ENCODE data around the gene ACAT2.

DNA sequence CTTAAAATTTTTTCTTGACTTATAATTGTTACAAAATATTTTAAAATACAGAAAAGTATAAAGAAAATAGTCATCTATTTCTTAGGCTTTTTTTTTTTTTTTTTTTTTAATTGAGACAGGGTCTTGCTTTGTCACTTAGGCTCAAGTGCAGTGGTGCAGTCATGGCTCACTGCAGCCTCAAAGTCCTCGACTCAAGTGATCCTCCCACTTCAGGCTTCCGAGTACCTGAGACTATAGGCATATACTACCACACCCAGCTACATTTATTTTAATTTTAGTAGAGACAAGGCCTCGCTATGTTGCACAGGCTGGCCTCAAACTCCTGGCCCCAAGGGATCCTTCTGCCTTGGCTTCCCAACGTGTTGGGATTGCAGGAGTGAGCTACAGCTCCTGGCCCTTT is 5.3 kb upstream of the ACAT2 start:
- TF ChIP-seq POLR2A (IDR thresholded peaks at IDR 0.05) (no peak), POLR2AphosphoS5 (IDR thresholded peaks at IDR 0.05) (no peak)
- TF ChIP-seq, protein P1, sequence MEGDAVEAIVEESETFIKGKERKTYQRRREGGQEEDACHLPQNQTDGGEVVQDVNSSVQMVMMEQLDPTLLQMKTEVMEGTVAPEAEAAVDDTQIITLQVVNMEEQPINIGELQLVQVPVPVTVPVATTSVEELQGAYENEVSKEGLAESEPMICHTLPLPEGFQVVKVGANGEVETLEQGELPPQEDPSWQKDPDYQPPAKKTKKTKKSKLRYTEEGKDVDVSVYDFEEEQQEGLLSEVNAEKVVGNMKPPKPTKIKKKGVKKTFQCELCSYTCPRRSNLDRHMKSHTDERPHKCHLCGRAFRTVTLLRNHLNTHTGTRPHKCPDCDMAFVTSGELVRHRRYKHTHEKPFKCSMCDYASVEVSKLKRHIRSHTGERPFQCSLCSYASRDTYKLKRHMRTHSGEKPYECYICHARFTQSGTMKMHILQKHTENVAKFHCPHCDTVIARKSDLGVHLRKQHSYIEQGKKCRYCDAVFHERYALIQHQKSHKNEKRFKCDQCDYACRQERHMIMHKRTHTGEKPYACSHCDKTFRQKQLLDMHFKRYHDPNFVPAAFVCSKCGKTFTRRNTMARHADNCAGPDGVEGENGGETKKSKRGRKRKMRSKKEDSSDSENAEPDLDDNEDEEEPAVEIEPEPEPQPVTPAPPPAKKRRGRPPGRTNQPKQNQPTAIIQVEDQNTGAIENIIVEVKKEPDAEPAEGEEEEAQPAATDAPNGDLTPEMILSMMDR (IDR thresholded peaks at IDR 0.05) = no peak
